NCI-H460 (cell line): Measurements from ENCODE around the gene ATP13A3. TPM values are rescaled to one million over a fixed set of nuclear protein-coding genes. Genes with fewer than 3 reads are reported as not detected.

ENCODE experiments used
- DNase-seq: peaks from one replicate; pipeline ENCODE4 v3.0.0-alpha.2; 2016; ENCODE audit warnings: low read depth; ENCODE audit errors: extremely low read depth
- total RNA-seq: library from RNA; depleted of rRNA; stranded (reverse); fragments of >200 nt; shearing (Covaris generic); gene quantifications from 2 replicates; pipeline ENCODE4 v1.2.3, GENCODE V29; 2014

Gene ATP13A3
- total RNA-seq, 1 experiment from 2014 or later = 101 TPM

DNA sequence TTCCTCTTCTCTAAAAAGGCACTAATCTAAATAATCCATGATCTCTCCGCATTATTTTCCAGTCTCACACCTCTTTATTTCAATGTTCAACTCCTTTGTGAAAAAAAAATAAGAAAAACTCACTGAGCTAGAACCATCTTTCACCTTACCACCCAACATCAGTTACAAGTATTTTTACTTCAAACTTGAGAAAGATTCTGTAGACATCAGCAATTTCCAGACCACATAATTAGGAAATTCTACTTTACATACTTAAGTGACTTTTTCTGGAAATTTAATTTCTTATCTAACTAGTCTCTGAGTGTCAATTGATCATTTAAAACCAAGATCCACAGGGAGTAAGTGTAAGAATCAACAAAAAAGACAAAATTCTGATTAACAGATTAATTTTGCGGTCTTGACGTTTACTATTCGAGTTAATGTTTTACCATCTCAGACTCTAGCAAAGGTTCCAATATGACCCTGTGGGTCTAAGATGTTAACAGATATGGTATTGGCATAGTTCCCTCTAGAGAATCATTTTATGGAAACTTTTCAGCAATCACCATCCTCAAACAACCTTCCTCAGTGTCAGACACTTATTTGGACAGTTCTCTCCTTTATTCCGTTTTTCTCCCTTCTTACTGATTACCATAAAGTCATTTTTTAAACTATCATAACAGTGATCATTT, 5.1 kb downstream of the ATP13A3 start:
- no peak for DNase-seq

DNA sequence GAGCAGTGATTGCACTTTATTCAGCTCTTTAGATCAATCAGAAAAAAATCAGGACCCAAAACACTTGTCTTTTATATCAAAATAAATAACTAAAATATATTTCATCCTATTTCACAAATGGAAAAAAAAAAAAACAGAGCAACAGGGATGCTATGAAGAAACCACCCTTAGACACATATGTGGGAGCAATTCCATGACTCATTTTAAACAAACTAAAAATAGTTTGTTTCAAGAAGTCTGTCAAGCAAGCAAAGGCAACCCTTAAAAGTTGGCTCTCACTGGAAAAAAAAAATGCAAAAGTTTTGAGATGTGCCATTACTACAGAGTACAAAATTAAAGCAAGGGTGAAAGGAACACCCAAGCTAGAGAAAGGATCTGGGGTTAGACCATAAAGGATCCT, 5.7 kb downstream of the ATP13A3 start:
- no peak for DNase-seq

DNA sequence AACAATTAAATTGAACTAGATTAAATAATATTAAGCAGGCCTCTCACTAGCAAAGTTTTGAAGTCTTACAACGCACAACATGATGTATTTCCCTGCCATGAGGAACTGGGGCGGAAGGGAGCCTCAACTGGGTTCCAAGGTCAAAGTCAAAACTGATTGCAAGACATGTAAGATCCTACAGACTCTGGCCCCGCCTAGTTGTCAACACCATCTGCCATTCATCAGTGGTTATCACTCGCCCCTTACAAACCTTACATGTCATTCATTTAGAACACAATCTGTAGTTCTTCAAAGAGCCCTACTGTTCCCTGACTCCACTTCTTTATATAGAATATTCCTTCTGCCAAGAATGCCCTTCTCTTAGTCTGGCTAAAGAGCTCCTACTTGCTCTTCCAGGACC, 10.0 kb downstream of the ATP13A3 start:
- DNase-seq = no peak

DNA sequence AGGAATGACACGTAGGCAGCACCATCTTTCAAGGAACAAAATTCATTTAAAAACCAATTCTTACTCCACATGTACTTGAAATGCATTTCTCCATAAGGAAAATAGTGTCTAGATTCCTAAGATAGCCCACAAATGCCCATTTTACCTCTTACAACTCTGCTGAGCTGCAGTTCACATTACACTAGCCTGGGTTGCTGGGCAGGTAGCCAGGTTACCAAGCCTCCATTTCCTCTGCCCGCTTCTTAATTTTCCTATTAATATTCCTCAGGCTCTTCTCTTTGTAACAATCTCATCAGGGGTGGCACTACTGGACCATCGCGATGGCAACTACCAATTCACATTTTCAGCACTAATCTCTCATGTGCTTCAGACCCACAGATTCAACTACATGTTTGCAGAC, 10.8 kb downstream of the ATP13A3 start:
- DNase-seq = no peak

DNA sequence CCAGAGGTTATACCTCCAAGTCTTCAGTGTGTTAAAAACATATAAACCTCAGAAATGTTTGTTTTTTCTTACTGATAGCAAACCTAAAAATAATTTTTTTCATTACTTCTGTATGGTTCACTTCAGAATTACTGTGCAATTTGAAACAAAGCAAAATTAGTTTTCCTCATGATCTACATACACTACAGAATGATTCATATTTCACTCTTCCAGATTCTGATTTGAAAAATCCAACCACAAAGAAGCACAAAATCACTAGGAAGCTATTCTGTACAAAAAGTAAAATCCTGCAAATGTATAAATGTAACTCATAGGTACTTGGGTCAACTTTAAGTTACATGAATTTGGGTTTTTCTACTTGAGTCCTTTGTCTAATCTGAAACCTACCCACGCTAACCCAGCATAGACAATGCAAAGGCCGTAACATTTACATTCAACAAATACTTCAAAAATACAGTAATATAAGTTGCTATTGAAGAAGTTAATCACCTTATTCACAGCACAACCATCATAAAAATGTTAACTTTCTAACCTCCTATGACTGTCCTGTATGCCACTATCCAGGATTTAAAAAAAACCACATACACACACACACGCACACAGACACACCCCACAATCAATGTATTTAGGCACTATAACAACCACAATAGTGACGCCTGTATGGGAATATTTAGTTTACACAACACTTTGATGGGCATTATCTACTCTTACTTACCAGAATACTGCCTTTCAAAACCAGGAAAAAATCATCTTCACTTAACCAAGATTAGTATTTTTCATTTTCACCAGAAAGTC, 11.5 kb downstream of the ATP13A3 start:
- no peak for DNase-seq

DNA sequence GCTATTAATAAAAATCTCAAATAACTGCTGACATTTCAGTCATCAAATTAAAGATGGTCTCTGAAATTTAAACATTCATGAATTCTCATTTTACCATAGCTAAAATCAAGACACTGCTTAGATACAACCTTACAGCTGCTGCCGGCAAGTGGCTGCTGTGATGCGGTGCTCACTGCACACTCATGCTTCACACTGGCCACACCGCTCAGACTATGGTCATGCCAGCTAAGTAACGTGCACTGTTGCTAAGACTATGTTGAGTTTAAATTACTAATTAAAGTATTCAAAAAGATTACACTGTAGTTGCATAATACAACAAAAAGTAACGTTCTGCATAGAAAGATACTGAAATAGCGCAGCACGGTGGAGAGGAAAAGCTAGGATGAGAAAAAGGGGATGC, 12.1 kb downstream of the ATP13A3 start:
- no peak for DNase-seq

DNA sequence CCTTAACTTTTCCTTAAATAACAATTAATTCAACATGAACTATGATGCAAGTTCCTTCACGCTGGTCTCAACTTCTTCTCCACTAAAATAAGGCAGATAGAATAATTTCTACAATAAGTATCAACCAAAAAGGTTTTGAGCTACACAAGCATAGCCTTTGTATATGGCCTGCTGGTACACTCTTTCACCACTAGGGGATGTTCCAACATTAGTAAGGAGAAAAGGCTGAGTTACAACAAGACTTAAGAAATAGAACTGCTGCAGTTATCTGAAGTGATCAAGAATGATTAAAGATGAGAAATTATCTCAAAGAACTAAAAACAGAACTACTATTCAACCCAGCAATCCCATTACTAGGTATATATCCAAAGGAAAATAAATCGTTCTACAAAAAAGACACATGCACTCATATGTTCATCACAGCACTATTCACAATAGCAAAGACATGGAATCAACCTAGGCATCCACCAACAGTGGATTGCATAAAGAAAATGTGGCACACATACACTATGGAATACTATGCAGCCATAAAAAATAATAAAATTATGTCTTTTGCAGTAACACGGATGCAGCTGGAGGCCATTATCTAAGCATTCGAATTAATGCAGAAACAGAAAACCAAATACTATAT, 14.4 kb downstream of the ATP13A3 start:
- peak; percentile 49 for DNase-seq

DNA sequence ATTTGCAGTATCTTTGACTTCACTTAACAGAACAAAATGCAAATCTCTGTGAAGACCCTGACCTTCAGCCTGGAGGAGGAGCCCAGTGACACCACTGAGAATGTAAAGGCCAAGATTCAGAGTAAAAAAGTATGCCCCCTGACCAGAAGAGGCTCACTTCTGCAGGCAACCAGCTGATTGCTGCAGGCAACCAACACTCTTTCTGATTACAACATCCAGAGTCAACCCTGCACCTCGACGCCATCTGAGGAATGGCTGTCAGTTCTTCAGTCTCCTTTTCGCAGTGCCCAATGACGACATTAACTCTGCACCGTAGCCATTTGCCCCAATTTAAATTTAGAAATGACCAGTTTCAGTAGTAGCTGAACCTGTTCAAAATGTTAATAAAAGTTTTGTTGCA, 14.9 kb downstream of the ATP13A3 start:
- no peak for DNase-seq

DNA sequence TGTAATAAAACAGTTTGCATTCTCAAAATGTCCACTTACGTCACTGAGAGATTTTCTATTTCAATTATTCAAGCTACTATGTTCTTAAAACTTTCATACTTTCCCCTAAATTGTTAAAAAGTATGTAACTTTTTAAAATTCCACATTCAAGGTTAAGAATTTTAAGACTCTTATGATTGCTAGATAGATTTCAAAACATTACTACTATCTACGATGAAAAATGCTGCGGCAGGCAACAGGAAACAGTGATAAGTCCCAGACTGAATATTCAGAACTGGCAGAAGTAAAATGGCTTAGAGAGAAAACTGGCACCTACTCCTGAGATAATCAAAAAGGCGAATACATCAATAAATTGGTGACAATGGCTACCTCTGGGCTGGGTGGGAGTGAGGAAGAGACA, 16.2 kb downstream of the ATP13A3 start:
- DNase-seq = no peak

DNA sequence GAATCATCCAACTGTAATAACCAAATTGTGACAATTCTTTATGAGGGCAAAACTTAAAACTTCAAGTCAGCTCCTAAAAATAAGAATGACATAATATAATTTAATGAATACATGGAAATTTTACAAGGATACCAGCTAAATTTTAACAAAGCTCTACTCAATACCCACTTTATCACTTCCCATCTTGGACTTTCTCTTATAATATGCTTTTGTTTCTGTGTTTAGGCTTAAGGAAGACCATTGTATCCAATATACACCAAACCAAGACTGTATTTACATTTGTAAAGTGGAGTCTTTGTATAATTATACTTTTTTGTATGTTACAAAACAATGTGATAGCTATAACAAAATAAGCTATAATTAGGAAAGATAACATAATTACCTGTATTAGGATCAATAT, 16.8 kb downstream of the ATP13A3 start:
- no peak for DNase-seq

DNA sequence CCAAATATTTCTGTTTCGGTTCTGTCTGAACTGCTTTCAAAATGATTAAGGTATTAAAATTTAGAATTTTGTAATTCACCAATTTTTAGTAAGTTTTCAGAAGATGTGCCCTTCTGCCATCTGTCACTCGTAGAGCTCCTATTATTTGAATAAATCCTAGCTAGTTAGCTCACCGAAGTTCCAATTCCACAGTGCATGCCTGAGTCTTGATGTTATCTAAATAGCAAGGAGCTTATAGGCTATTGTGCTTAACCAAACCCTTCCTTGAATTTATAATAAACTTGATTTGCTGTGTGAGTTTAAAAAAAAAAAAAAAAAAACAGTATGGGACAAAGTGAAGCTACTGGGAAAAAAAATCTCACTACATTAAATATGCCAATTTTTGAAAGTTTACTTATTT, 18.7 kb downstream of the ATP13A3 start:
- no peak for DNase-seq

DNA sequence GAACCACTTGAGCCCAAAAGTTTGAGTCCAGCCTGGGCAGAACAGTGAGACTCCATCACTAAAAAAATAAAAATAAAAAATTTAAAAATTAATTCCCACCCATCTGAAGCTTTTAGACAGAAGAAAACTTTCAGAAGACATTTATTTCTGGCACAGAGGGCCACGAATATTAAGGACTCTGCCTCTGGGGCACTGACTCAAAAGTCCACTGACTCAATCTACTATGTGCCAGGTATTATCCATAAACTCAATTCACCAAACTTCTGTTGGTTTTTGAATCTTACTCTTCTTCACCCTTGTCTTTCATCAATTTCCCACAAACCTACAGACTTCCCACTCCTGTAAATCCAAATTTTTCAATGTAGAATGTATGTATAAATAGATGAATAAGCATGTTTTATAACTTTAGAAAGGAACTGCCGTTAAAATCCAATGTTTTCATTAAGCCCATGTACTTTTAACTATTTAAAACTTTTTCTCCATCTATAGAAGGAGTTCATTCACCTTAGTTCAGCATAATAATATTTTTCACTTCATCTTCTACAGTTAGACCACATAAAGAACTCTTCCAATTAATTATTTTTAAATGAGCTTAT, 19.9 kb downstream of the ATP13A3 start:
- DNase-seq = no peak

DNA sequence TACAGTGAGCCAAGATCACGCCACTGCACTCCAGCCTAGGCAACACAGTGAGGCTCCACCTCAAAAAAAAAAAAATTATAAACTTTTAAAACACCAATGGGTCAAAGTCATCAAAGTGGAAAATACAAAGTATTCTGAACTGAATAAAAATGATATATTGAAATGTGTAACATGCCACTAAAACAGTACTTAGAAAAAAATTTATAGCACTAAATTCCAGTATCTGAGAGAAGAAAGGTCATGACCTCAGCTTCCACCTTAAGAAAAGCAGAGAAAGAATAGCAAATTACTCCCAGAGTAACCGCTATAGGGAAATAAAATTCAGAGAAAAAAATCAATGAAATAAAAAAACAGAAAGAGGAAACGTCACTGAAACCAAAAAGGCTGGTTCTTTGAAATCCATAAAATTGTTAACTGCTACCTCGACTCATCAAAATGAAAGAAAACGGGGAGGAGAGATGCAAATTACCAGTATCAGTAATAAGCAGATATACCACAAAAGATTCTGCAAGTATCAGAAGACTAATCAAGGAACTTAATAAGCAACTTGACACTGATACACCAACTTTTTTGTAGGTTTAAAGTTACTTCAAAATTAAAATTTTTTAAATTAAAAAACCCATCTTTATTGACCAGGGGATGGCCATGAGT, 20.8 kb downstream of the ATP13A3 start:
- no peak for DNase-seq

DNA sequence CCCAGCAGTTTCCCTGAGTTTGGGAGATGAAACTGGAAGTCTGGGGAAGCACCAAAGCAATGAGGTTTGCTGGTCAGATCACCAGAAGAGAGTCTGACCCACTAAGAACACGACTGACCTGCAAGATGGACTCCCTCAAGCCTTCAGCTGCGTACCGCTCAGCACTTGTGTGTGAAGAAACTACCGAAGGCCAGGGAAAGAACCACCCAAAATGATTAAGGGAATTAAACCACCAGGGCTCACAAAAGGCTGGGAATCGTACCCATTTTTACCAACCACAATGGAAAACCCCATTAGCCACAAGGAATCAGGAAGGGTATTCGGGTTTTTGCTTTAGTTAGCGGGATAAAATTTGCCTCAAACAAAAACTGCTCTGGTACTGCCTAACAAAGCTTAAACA, 21.6 kb downstream of the ATP13A3 start:
- DNase-seq = no peak

DNA sequence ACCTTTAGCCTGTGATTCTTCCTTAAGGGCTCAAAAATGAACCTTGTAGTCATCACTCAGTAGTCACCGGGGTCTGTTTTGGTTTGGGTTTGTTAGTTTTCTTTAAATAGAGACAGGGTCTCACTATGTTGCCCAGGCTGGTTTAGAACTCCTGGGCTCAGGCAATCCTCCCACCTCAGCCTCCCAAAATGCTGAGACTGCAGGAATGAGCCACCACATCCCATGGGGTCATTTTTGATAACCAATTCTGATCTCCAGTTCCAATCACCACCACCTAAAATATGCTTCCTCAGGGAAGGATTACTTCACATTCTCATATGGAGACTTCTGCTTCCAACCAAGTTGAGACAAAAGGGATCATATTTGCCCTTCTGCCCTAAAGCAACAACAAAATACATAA, 22.1 kb downstream of the ATP13A3 start:
- DNase-seq = no peak

DNA sequence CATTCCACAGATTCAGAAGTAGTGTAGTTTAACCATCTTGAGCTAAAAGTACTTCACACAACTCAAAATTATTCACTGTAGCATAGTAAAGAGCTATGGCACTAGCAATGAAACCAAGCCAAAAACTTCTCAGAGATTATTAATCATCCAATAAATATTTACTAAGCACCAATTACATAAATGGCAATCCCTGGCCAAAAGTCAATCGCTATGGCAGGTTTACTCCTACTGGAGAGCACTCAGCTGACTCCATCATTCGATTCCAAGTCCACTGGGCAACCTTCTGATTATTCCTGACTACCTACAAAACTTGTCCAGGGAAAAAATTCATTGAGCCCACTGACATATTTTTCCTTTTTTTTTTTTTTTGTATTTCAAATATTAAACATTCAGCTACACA, 23.9 kb downstream of the ATP13A3 start:
- no peak for DNase-seq

DNA sequence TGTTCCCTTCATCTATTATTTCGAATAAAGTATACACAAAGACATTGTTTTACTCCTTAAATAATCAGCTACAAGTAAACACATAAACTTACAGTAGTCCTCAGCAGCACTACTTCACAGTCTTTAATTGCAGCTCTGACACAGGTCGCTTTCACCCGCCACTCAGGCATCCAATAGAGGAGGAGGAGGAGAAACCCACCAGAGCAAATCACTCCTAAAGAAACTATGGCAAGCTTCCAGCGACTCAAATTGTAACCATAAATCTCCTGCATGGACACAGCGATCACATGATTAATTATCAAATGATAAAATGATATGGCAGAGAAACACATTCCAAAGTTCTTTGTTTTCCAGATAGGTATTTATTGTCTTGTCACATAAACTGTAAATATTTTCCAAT, 26.2 kb downstream of the ATP13A3 start:
- no peak for DNase-seq

DNA sequence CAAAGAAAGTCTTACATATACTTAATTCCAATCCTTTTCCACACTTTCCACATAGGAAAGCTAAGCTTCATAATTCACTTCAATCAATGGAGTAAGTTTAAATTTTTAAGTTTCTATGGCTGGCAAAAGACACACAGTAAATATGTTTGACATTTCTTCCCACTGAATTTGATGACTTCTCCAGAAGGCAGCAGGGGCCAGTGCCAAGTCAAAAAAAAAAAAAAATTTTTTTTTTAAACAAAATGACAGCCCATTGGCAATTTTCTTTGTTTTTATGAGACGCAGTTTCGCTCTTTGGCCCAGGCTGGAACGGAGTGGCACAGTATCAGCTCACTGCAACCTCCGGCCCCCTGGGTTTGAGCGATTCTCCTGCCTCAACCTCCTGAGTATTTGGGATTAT, 28.7 kb downstream of the ATP13A3 start:
- no peak for DNase-seq

DNA sequence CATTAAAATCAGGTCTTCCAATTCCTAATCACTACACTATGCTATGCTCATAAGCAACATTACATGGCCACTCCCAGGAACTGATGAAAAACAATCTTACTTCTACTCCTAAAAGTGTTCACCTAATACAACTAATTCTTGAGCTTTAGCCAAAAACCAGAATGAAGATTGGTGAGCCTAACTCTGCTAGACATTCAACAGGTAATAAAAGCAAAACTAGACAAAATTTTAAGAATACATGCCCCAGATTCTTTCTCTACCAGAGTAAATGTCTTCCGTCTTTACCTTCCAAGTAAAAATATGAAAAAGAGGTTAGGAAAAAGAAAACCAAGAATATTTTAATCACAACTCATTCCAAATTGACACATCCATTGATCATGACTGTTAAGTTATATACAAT, 31.3 kb downstream of the ATP13A3 start:
- no peak for DNase-seq

DNA sequence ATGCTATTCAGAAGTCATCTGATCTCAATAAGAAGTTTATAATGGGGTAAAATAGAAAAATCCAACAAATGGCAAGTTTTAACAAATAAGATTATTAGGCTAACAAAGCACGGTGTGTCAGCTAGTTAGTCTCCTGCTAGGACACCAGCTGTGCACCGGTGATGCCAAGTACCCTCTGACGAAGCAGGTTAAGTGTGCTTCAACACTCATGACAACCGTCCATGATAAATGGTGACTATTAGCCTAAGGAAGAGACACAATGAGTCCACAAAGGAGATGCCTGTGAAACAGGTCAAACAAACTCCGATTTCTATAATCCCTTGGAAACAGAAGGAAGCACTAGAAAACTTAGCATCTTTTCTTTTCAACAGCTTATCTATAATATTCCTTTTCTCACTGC, 36.5 kb downstream of the ATP13A3 start:
- no peak for DNase-seq

DNA sequence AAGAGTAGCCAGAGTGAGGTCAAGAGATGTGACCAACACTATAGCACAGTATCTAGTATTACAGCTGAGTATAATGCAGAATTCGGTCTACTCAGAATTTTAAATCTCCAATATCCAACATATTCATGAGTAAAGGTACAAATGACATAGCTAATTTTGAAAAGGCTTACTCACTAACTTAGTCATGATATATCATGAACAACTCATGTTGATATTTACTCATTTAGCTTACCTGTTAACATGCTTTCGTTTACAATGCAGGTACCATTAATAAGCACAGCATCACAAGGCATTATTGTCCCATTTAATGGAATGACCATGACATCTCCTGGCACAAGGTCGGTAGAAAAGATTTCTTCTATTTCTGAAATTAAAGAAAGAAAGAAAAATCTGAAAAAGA, 36.9 kb downstream of the ATP13A3 start:
- no peak for DNase-seq
